HG02970 (cell line): ENCODE results near the gene RXRB.

Experiments
- ATAC-seq: cut with Tn5 transposase; IDR thresholded peaks from one replicate; pipeline ENCODE4 v1.9.1; 2021; ENCODE audit warnings: mild to moderate bottlenecking, moderate library complexity, moderate number of reproducible peaks; ENCODE audit not compliant: unreplicated experiment, low FRiP score

Gene RXRB

DNA sequence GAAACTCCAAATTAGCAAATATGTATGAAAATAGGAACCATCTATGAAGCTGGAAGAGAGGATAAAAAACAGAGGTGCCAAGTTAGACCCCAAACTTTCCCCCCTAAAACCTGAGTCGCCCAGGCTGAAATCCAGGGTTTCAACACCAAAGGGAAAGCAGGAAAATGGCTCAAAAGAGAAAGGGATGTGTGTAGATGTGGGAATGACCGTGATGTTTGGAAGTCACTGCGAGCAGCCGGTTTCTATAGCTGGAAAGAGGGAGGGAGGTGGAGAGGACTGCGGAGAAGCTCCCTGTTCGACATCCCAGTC is 12.3 kb upstream of the RXRB start:
- no peak for ATAC-seq

DNA sequence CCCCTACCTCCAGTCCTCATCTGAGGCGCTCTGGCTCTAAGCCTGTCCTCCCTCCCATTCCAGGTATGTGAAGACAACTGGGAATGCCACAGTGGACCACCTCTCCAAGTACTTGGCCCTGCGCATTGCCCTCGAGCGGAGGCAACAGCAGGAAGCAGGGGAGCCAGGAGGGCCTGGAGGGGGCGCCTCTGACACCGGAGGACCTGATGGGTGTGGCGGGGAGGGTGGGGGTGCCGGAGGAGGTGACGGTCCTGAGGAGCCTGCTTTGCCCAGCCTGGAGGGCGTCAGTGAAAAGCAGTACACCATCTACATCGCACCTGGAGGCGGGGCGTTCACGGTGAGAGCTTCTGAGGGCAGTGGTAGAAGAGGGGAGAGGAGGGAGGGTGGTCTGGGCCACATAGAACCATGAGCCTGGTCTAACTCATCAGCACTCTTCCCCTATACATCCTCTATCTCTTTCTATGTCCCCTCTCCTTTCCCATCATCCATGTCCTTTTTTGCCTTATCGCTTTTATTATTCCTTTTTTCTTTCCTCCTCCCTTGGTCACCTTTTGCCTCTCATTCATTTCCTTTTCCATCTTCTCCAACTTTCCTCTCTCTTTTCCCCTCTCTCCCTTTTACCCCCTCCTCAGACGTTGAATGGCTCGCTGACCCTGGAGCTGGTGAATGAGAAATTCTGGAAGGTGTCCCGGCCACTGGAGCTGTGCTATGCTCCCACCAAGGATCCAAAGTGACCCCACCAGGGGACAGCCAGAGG is 11.4 kb upstream of the RXRB start:
- ATAC-seq, result no peak

DNA sequence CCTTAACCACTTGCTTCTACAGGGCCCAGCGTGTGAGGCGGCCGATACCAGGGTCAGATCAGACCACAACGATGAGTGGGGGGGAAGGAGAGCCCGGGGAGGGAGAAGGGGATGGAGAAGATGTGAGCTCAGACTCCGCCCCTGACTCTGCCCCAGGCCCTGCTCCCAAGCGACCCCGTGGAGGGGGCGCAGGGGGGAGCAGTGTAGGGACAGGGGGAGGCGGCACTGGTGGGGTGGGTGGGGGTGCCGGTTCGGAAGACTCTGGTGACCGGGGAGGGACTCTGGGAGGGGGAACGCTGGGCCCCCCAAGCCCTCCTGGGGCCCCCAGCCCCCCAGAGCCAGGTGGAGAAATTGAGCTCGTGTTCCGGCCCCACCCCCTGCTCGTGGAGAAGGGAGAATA is 10.7 kb upstream of the RXRB start:
- no peak for ATAC-seq

DNA sequence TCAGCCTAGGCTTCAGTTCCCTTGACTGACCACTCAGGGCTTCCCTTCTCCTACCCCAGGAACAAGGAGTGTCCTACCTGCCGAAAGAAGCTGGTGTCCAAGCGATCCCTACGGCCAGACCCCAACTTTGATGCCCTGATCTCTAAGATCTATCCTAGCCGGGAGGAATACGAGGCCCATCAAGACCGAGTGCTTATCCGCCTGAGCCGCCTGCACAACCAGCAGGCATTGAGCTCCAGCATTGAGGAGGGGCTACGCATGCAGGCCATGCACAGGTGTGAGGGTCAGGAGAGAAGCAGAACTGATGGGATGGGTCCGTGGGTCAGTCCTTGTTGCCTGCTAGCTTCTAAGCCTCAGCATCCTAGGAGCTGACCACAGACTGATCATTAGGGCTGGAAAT is 9.4 kb upstream of the RXRB start:
- no peak for ATAC-seq

DNA sequence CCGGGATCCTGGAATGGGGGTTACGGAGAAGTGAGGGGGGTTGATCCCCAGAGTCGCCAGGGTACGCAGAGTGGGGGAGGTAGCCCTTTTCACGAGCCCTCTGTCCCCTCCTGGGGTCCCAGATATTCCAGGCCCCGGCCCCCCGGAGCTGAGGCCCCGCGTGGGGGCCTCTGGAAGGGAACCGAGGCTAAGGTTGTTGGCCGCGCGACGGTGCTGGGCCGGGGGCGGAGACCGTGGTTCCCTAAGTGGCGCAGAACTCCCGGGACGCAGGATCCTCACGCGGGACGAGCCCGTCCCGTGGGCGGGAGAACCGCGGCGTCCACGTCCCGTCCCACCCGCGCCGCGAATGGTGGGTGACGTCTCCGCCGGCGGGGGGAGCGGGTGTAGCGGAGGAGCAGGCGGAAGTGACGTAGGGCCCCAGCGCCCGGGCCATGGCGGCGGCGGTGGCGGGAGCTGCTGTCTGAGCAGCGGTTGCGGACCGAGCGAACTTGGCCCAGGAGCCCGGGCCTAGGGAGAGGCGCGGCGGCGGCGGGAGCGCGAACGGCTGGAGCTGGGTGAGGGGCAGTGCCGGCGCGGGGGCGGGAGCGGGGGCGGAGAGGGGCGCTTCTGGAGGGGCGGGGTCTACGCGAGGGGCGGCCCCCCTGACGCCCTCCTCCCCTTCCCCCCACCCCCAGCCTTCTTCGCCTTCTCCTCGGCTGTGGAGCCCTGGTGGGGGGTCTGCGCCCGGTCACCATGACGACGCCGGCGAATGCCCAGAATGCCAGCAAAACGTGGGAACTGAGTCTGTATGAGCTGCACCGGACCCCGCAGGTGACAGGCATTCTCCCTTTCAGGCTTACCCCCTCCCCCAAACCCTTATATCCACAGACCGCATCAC is 7.9 kb upstream of the RXRB start, which contains the start of gene RING1:
Gene RING1 (plus strand): TSS at position 410 of the 877 bp plus-strand sequence. CDS start 323 bp downstream, at position 733.
- ATAC-seq, result peak; percentile 51

DNA sequence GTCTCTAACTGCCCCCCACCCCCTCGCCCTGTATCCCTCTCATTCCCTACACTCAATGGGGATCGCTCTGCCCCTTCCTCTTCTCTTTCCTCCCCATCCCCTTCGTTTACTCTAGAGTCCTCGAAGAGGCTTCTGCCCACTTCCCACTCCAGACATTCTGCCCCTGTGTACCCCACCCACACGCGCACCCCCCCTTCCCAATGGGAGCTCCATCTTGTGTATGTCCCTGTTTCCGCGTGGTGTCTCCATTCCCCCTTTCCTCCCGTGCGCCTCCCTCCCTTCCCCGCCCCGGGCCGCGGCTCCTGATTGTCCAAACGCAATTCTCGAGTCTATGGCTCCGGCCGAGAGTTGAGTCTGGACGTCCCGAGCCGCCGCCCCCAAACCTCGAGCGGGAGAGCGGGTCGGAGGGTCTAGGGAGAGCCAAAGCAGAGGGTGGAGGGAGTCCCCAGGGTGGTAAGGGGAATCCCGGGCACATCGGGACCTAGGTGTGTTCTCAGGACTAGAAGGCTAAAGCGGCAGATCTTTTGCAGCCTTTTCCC is 7.2 kb upstream of the RXRB start:
- ATAC-seq, result no peak

DNA sequence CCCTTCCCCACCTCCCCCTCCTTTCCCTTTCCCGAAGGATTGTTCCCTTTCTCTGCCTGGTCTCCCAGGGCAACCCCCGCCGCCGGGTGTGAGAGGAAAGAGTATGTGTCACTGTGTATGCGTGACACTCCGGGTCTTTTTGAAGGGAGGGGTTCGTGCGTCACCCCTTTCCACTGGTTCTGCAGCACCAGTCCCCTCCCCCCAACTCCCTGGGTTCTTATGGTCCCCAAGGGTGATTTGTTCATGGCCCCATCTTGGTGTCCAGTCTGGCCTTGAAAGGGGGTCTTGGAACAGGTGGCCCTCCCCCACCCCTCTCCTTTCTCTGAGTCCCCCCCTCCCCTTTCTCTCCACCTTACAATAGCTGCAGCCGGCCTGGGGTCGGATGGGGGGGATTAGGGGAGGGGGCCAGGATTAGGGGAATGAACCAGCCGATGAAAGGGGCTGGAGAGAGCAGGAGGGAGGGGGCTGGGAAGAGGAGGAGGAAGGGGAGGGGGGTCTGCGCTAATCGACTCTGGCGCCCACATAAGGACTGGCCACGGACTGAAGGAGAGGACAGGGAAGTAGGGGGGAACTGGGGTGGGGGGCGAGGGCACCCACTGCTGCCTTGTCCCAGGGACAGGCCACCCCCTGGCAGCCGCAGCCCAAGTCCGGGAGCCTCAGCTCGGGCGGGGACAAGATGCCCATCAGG is 6.5 kb upstream of the RXRB start:
- ATAC-seq, result no peak

DNA sequence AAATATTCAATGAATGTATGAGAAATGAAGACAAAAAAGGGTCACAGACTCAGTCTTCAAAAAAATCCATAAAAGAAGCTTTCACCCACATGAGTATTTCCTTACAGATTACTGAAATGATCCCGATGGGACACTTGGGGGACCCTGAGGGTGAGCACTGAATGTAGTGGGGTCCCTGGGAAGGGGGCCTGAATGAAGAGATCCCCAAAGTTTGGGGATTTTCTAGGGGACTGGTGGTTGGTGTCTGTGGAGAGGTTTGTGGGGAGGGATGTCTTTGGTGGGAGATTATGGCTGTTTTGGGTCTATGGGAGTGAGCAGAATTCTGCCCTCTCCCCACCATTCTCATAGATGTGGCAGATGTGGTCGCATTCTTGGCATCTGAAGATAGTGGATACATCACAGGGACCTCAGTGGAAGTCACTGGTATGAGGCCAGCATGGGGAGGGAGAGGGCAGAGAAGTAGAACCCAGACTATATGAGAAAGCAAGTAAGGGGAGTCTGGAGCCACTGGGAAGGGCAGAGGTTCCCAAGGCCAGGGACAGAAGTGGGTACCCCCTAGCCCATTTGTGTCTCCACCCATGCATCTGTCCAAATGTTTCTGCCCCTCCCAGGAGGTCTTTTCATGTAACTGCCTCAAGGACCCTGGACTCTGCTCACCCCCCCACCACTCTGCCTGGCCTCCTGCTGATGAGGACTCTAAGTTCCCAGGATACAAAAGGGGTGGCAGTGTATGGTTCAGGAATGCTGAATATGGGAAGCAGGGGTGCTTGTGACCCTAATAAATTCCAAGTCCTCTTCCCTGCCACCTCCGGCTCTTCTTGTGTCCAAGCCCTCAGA is 5.8 kb upstream of the RXRB start:
- ATAC-seq, result no peak

DNA sequence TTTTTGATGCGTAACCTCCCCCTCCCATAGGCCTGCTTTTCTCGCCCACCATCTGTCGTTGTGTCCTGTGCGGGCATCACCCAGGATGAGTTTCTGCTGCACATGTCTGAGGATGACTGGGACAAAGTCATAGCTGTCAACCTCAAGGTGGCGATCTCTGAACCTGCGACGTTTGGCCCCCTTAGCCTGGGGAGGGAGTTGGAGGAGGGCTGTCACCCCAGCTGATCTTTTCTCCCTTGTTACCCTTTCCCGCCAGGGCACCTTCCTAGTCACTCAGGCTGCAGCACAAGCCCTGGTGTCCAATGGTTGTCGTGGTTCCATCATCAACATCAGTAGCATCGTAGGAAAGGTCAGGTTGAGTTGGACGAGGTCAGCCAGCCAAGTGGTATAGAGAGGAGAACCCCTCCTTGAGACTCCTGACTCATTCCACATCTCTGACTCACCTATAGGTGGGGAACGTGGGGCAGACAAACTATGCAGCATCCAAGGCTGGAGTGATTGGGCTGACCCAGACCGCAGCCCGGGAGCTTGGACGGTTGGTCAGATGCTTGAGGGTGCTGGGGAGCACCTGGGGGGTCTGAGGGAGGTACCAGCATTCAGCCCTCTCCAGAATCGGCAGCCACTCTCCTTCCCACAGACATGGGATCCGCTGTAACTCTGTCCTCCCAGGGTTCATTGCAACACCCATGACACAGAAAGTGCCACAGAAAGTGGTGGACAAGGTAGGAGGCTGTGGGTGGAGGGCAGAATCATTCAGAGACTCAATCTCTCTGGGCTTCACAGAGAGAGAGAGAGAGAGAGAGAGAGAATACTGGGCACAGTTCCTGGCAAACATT is 4.9 kb upstream of the RXRB start:
- no peak for ATAC-seq

DNA sequence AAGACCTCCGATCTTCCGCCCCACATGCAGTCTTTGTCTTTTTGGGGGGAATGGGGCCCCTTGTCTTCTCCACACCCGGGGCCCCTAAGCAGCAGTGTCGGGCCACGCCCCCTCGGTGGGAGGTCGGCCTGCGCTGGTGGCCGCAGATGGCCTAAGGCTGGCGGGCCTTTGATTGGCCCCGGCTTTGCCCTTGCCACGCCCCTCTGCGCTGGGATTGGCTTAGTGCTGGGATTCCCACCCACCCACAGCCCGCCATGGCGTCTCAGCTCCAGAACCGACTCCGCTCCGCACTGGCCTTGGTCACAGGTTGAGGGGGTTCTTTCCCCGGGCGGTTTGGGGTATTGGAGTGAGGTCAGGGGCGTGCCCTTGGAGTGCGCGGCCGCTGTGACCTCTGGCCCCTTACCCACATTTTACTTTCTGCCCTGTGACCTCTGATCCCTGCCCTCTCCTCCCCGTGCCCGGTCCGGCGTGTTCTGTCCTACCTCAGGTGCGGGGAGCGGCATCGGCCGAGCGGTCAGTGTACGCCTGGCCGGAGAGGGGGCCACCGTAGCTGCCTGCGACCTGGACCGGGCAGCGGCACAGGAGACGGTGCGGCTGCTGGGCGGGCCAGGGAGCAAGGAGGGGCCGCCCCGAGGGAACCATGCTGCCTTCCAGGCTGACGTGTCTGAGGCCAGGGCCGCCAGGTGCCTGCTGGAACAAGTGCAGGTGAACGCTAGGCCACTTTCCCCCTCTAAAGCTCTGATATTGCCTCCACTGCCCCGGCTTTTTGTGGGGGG is 4.1 kb upstream of the RXRB start, which contains the start of gene HSD17B8:
Gene HSD17B8 (plus strand): TSS at position 241 of the 776 bp plus-strand sequence. CDS start 14 bp downstream, at position 255.
- no peak for ATAC-seq

DNA sequence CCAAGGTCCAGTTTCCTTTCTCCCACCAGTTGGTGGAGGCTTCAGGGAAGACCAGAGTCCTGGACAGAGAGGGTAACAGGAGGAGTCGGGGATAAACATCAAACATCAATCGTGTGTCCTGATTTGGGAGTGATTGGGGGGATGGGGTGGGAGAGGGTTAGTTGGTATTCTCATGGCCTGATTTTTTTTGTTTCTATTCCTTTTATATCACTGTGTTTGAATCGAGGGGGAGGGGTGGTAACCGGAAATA is 3.6 kb upstream of the RXRB start:
- no peak for ATAC-seq

DNA sequence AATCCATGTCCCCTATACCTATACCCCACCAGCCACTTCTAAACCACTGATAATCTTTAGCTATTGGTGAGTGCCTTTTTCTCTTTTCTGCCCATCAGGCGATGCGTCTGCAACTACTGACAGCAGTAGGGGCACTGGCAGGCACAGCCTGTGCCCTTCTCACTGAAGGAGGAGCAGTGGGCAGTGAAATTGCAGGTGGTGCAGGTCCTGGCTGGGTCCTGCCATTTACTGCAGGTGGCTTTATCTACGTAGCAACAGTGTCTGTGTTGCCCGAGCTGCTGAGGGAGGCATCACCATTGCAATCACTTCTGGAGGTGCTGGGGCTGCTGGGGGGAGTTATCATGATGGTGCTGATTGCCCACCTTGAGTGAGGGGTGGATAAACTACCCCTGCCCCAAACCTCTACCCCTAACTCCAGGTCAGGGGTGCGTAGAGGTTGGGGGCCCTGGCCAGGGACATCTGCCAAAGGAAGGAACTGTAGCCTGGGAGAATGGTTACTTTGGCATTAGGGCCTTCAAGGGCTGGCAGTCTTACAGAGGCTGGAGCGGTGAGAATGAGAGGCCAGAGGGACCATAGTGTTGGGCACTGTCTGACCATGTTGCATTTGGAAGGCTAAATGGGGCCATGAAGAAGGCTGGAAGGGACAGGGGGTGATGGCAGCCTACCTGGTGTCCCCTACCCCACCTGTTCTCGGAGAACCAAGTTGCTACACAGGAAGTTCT is 3.1 kb upstream of the RXRB start:
- no peak for ATAC-seq

DNA sequence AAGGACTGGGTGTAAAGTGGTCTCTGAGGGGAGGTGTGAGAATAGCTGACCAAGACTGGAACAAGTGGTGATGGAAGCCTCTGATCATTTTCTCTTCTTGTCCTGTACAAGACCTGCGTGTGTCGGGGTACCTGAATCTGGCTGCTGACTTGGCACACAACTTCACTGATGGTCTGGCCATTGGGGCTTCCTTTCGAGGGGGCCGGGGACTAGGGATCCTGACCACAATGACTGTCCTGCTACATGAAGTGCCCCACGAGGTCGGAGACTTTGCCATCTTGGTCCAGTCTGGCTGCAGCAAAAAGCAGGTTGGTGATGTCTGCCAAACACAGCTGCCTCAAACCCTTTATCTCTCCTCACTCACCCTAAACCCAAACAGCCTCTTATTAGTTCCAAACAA is 2.3 kb upstream of the RXRB start:
- ATAC-seq, result no peak

DNA sequence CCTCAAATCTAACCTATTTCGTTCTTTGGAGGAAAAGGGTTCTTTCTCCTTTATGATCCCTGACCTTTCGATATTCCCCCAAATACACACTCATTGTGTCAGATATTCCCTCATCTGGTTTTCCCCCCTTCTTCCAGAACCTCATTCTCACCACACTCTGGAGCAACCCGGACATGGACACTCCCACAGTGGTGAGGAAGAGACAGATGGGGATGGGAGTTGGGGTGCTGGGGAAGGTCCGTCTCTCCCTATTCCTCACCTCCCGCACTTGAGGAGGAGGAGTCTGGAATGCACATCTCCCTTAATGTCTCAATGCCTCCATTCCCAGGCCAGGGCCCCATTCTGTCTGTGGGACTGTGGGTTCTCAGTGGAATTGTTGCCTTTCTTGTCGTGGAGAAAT is 1.5 kb upstream of the RXRB start:
- no peak for ATAC-seq

DNA sequence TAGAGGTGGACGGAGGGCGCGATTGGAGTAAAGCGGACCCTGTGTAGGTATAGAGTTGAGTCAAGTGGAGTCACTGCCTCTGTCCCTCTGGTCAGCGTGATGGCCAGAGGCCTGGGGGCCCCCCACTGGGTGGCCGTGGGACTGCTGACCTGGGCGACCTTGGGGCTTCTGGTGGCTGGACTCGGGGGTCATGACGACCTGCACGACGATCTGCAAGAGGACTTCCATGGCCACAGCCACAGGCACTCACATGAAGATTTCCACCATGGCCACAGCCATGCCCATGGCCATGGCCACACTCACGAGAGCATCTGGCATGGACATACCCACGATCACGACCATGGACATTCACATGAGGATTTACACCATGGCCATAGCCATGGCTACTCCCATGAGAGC is 681 bp upstream of the RXRB start:
- ATAC-seq, result peak; percentile 1

DNA sequence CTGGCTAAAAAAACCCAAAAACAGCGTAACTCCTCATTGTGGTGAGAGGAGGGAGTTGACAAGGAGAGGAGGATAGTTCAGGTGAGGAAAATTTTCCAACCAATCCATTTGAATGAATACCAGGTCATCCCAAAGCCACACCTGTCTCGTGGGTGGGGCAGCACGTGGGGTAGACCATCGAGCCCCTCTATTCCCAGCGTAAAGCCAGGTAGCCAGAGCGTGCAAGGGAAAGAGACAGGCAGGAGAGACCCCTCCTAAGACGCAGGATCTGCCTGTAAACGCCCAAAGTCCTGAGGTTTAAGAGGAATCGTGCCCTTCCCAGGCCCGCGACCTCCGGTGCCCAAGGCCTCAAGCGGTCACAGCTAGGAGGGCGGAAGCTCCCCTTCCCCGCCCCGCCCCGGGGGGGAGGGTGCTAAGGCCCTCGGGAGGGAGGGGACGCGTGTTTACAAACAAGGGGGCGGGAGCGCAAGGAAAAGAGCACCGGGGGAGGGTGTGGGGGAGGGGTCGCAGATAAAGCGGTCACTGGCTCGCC is 712 bp downstream of the RXRB start:
- ATAC-seq, result no peak

DNA sequence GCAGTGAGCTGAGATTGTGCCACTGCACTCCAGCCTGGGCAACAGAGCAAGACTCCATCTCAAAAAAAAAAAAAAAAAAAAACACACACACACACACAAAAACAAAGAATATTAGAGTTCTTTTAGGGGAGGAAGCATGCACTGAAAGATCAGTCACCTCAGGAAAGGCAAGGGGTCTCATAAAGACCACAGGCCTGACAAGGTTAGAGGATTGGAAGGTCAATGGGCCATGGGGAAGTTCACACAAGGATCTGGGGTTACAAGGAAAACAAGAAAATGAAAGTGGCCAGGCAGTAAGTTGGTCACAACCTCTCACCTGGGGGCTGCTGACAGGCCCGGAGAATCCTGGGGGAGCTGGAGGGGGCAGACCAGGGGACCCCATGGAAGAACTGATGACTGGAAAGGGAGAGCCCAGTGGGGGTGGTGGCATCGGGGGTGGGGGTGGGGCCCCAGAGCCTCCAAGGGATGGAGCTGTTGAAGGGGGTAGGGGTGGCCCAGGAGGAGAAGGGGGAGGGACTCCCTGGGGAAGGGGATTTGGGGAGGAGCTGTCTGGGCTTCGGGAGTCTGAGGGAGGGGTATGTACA is 1.5 kb downstream of the RXRB start:
- ATAC-seq, result no peak
